Dedifferentiated amniotic fluid mesenchymal stem cell (primary cell): ENCODE measurements around the gene ST6GAL1.
A peak's percentile ranks its signal among the peaks of the same experiment; 100 is the strongest.
"Not testable (repeated sequence)": the region's sequence is repeated elsewhere in the genome, so short reads cannot be mapped to it uniquely, and the experiment has no call there.

Source experiments
- DNase-seq: peaks from one replicate; pipeline ENCODE4 v3.0.0-alpha.2; 2016; ENCODE audit errors: extremely low spot score

The ST6GAL1 gene

GRCh38 chr3:187044867-187045552 is 114.7 kb downstream of the ST6GAL1 start:
- DNase-seq, result no peak

GRCh38 chr3:187046033-187046432 is 115.7 kb downstream of the ST6GAL1 start:
- no peak for DNase-seq

GRCh38 chr3:187049462-187050101 is 119.3 kb downstream of the ST6GAL1 start:
- DNase-seq, result no peak

- DNase-seq, result no peak
Observed at GRCh38 chr3:187051066-187051465, 120.7 kb downstream of the ST6GAL1 start.

- DNase-seq, result no peak
Observed at GRCh38 chr3:187051724-187052366, 121.5 kb downstream of the ST6GAL1 start.

- DNase-seq, result not testable (repeated sequence)
Observed at GRCh38 chr3:187052427-187052826, 122.1 kb downstream of the ST6GAL1 start.

- not testable (repeated sequence) for DNase-seq
Observed at GRCh38 chr3:187054433-187054832, 124.1 kb downstream of the ST6GAL1 start.

- DNase-seq, result not testable (repeated sequence)
Observed at GRCh38 chr3:187057803-187058202, 127.5 kb downstream of the ST6GAL1 start.

- DNase-seq, result no peak
Observed at GRCh38 chr3:187061748-187062147, 131.4 kb downstream of the ST6GAL1 start.

GRCh38 chr3:187062526-187063177 is 132.3 kb downstream of the ST6GAL1 start:
- DNase-seq, result peak; percentile 66

- no peak for DNase-seq
Observed at GRCh38 chr3:187063286-187064121, 133.2 kb downstream of the ST6GAL1 start.

GRCh38 chr3:187064210-187065115 is 134.1 kb downstream of the ST6GAL1 start:
- peak; percentile 17 for DNase-seq

GRCh38 chr3:187066228-187066995 is 136.1 kb downstream of the ST6GAL1 start:
- DNase-seq, result no peak

GRCh38 chr3:187068787-187069186 is 138.5 kb downstream of the ST6GAL1 start:
- no peak for DNase-seq

GRCh38 chr3:187069857-187070516 is 139.7 kb downstream of the ST6GAL1 start:
- no peak for DNase-seq

- no peak for DNase-seq
Observed at GRCh38 chr3:187072102-187072501, 141.8 kb downstream of the ST6GAL1 start.

GRCh38 chr3:187072511-187072910 is 142.2 kb downstream of the ST6GAL1 start:
- DNase-seq, result no peak

GRCh38 chr3:187073581-187074098 is 143.3 kb downstream of the ST6GAL1 start:
- DNase-seq, result no peak

GRCh38 chr3:187074846-187075245 is 144.5 kb downstream of the ST6GAL1 start:
- DNase-seq, result no peak
